Measurements from ENCODE around the gene PLB1.

The PLB1 gene

DNA sequence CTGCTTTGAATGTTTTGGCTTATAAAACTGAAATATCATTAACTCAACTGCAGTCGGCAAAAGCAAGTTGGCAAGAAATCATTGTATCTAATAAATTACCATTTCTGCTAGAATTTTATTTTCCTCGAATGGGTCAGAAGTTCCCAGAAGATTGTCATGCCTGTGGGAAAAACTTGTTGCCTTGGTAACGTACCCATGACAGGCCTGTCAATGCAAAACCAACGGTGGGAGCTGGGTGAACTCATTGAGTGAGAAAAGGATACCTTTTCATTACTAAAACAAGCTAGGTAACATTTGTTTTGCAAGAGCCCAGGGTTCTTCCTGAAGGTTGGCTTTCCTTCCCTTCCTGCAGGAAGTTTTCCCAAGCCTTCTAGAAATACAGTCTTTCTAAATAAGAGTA, 9.5 kb downstream of the PLB1 start:
- no peak for DNase-seq

DNA sequence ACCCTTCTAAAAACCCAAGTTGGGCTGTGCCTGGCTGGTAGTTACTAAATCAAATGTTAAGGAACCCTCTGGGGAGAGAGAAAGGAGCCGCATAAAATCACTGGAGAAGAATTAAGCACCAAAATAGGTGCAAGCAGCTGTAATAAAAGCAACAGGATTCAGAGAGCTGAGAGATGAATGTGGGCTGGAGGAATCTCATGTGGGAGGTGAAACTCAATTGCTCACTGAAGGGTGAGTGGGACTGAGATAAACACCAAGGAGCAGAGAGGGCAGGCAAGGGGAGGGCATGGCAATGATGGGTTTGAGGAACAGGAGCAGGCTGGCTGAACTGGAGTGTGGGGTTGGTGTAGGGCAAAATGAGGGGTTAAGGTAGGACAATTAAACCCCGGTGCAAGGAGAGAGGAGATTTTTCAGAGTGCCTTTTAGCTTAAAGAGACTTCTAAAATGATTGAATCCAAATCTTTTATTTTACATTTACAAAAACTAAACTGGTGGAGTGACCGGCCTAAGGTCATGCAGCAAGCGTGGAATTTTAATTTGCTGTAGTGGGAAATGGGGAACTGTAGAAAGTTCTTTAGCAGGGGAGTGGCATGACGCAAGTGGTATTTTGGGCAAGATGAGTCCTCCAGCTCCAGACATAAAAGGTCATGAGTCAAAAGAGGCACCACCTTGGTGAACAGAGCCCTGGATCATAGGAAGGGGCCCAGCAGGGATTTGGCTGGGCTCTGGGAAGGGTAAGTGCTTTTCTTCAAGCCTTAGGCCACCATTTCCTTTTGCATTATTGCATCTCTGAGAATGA, 10.5 kb downstream of the PLB1 start:
- DNase-seq, result no peak

DNA sequence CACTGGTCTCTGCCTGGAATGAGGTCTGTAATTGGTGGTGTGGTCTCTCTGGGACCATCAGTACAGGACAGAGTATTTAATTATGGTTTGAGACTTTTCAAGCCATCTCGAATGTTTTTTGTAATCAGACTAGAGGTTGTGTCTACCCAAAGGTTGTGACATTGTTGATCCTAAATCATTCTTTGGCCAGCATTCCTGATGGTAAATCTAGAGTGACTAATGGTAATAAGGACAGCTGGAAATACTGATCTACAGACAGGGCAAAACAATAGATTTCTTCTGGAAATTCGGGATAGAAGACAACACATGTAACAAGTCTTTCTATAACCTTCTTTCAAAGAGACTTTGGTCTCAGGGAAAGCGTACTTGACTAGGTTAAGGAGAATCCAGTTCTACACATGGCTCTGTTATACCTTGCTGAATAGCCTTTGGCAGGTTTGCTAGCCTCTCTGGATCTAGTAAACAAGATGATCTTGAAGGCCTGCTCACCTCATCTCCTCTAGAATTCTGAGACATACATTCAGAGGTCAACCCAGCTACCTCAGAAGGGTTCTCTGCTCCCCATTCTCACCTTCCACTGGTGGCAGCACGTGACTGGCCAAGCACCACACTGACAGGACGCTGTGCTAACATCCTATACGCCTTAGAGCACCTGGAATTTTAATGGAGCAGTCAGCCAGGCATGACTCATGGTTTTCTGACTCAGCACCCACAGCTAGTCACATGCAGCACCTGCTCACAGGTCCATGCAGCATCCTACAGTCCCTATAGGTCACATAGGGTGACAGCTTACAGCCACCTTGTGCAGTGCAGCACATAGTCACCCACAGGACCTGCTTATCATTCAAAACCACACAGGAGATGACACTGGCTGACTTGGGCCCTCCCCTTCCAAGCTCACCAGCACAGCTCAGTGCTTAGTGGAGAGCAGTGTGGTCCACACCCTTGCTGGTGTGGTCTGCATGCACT, 12.2 kb downstream of the PLB1 start:
- no peak for DNase-seq

DNA sequence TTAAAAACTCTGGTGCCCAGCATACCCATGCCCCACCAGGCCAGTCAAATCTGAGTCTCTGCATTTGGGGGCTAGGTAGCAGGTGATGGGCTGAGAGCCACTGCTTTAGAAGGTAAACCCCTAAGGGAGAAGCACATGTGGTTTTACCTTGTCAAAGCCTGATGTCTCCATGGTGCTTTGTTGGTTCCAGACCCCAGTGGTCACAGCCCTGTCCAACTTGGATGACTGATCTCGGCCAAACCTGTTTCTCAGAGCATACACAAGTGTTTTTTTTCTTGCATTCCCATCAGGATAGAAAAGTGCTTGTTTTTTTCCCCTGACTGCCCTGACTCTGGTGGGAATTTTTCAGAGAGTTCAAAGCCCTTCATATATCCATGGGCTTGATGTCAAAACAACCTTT, 13.5 kb downstream of the PLB1 start:
- no peak for DNase-seq

DNA sequence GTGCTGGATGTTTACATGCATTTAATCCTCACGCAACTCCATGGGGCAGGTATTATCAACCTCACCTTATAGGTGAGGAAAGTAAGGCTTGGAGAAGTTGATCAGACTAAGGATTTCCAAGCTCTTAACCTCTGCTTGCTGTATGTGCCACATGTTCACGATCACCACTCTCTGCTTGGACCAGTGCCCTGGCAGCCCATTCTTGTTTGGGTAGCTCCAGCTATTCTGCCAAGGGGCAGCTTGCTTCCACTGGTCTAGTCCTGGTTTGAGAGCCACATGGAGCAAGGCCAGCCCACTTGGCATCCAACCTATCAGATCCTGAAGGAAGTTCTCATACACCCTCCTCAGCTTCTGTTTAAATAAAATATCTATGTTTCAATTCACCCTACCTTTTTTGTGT, 14.3 kb downstream of the PLB1 start:
- no peak for DNase-seq

DNA sequence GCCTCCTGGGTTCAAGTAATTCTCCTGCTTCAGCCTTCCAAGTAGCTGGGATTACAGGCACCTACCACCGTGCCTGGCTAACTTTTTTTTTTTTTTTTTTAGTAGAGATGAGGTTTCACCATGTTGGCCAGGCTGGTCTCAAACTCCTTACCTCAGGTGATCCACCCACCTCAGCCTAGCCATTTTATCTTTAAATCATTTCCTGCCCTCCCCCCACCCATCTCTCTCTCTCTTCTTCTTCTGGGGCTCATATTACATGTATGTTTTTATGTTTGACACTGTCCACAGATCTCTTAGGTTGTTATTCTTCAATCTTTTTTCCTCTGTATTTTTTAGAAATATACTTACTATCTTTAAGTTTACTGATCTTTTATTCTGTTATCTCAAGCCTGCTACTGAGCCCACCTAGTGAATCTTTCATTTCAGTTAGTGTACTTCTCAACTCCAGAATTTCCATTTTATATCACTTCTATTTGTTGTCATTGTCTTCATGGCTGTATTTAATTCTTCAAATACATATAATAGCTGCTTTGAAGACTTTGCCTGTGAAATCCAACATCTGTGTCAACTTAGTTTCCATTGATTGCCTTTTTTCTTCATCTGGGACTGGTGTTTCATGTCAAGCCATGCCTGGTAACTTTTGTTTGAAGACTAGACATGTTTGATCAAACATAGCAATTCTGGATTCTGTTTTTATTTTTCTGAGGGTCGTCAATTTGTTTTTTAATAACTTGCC, 16.2 kb downstream of the PLB1 start:
- DNase-seq, result no peak

DNA sequence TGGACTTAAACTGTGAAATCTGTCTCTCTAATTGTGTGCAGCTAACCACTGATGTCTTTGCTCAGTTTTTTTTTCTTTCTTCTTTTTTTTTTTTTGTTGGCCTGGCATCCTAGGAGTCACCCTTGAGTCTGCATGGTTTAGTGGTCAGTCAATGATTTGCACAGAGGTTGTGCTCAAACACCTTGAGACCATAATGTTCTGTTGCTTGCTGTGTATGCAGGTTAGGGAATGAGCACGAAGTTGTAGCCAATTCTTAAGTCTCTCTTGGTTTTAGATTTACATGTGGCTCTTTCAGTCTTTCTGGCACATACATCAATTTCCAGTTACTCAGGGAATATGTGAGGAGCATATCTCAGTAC, 16.7 kb downstream of the PLB1 start:
- DNase-seq, result no peak

DNA sequence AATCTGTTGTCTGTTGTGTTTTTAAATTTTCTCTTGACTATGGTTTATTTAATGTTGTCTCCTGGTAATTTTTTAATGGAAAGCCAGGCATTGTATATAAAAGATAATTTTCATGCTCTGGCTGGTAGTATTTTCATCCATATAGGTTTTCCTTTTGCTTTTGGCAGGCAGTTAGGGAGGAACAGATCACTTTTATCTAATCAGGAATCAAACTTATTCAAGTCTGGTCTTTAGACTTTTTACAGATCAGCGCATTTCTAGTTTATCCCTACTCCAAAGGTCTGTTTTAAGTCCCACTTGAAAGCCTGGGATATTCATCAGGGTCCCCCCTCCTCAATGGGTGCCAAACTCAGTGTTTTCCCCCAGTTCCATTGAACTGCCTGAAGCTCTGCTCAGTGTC, 17.2 kb downstream of the PLB1 start:
- no peak for DNase-seq

DNA sequence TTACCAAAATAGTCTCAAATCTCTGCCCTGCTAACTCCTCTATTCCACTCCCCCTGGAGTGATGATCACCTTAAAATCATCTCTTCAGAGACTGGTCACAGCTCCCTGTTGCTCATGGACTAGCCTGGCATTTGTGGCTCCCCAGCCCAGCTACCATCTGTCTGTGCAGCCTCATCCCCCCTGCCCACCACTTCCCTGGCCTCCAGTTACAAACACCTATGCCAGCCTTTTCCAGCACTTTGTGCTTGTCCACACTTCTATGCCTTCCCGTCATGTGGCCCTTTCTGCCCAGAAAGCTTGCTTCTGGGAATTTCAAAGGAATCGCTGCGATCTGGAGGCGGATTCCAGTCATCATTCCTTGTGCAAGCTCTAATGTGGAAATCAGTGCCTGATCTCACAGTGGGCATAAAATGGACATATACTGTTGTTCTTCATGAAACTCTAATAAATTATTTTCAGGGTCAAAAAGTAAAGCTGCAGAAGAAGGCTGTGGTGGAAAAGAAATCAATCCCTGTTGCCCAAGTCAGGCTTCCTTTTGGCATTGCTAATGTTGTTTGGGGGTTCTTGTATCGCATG, 19.4 kb downstream of the PLB1 start:
- no peak for DNase-seq

DNA sequence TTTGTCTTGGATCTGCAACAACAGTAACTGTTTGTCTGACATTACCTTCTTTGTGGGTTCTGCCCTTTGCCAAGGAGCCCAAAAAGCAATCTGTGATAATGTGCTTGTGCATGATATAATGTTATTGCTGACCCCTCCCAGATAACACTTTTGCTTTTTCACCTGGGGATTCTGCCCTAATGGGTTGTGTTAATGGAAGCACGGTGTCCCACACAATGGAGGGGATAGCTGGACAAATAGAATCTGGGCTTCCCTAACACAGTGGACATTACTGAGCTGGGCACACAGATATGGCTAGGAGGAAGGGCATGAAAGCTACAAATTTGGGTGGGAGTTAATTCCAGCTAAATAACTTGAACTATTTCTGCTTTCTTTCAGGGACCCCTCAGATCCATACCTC, 20.6 kb downstream of the PLB1 start:
- no peak for DNase-seq

DNA sequence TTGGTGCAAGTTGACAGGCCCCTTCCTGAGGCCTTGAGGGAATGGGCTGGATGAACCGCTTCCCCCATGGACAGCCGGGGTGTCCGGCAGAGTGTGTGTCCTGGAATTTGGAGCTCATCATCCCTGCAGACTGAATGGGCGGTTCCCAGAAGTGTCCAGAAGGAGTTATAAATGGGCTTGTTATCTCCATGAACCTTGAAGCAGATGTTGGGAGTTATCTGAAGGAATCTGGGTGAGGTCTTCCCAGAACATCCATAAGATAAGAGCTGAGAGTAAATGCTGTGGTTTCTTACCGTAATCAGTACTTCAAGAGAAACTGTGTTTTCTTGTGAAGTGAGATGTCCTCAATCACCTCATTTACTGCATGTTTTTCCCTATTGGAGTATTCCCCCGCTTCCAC, 21.1 kb downstream of the PLB1 start:
- no peak for DNase-seq

DNA sequence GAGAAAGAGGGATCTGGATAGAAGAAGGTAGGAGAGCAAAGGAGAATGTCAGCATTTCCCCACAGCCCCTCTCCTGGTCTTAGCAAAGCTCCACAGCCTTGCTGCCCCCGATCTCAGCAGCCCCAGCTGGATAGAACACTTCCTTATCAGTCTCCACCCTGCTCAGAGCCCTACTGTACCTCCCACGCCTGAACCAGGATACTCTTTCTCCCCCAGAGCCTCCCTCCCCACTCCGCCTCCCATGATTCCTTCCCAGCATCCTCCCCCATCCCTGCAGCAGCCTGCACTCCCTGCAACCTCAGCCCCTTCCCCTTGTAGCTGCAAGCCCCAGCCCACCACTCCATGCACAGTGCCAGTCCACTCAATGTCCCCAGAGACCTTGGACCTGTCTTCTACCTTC, 25.8 kb downstream of the PLB1 start:
- no peak for DNase-seq

DNA sequence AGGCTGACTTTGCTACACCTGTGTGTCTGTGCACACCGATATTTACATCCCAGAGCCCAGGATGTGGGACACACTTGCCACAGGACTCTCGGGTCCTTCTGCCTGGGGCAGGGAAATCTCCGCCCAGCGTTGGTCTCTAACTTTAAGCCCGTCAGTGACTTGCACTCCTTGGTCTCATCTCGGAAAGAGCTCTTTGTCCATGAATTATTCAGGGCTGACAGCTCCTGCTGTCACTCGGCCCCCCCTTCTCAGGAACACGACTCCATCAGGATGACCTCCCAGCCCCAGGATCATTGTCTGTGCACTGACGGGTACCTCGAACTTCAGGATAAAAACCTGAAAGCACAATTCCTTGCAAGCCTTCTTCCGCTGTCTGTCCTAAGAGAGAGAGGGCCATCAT, 26.6 kb downstream of the PLB1 start:
- no peak for DNase-seq

DNA sequence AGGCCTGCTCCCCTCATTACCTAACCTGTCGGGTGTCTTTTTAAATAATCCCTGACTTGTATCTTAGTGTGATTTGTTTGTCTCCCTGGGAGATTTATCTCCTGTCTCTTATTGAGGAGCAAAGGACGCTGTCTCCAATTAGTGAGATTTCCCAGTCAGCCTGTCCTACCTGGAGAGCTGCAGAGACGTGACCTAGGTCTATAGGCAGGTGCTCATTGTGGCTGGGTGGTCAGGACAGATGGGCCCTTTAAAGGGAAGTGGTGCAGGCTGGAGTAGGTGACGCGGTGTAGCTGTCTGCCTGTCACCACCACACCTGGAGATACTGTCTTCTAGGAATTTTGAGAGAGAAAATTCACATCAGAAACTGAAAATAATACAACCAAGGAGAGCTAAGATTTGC, 28.0 kb downstream of the PLB1 start:
- DNase-seq, result no peak

DNA sequence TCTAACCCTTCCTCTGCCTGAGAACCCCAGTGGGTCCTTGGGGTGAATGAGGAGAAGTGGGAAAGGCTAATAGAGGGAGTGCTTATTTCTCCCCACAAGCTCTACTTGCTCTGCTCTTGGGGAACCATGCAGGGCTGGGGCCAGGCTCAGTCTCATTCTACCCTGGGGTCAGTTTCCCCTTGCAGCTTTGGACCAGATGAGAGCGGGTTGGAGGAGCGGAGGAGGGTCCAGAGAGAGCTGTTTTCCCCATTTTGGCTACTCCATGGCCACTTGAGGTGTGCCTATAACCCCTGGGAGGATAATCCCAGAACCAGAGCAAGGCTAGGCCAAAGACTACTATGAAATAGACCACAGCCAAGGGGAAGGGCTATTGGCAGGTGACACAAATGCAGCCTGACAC, 29.6 kb downstream of the PLB1 start:
- DNase-seq, result no peak

DNA sequence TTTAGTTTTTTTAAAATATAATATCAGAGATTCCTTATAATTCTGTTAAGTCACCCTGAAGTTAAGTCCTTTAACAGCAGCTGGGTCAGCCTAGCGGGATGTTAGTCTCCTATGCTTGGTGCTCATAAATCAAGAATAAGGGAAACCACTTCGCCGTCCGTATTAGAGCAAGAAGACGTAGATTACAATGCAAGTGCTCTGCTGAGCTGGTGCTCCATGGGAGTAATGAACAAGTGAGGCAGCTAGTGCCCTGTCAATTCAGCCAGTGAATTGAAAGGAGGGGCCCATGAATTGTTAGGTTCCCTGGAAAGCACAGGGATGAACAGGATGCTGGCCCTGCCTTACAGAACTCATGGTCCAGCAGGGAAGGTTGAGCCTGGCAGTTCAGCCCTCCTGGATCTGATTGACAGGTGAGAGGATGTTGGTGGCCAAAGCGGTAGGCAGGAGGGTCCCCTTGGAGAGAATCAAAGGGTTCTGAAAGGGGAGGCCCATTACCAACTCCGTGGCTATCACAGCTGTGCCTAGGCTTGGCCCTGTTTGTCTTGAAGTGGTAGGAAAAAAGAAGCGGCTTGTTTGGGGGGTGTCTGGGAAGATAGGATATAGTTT, 30.8 kb downstream of the PLB1 start:
- no peak for DNase-seq

DNA sequence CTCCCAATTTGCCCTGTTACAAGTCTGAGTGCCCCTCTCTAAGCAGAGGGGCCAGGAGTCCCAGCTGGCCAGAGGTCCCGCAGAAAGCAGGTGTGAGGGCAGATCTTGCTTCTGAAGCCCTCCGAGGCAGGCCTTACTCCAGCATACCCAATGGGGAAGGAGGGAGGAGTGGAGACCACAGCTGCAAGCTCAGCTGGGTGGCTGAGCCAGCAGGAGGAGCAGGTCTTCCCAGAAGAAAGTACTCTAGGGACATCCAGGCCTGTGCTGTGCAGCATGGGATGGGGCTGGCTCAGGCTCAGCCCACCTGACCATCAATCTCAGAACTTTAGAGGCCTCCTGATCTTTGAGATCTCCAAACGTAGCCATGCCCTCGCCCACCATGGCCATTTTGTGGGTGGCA, 31.3 kb downstream of the PLB1 start:
- no peak for DNase-seq

DNA sequence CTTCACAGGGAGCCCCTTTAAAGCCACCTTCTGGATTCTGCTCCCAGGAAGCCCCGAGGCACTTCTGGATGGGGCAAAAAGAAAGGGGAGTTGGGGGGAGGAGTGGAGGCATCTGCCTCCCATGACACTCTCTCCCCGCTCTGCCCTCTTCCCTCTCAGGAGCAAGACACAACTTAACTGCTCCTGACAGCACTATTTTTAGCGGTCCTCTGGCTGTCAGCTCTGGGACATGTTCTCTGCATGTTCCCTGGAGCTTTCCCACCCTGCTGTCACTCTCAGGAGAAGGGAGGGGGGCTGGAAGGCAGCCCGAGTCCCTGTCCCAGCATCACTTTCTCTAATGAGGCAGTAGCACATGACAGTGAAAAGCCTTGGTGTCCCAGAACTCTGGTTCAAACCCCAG, 32.3 kb downstream of the PLB1 start:
- no peak for DNase-seq

DNA sequence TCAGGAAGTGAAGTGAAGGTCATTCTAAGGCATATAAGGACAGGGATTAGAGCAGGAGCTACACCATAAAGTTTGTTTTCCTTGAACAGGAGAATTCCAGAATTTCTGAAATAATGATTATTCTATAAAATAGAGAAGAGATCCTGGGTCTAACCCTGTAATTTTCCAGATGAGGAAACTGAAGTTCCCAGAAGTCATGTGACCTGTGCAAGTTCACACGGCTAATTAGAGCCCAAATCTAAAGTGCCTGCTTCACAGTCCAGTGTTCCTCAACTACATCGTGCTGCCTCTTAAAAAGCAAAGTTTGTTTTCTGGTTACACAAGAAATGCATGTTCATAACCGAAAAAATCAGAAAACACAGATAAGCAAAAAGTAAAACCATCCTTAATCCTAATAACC, 34.9 kb downstream of the PLB1 start:
- DNase-seq, result no peak

DNA sequence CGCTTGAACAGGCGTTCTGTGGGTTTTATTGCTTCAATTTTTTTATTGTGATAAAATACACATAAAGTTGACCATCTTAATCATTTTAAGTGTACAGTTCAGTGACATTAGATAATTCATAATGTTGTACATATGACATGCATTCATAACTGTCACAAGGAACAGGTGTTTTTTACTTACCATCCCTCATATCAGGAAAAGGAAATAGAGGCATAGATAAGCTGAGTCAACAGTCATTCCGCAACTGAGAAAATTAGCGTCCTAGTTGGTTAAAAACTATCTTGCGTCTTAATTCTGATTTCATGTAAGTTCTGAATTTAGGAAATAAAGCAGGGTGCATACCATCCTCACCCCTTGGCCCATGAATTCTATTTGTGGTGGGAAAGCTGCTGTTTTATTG, 36.5 kb downstream of the PLB1 start:
- DNase-seq, result no peak

DNA sequence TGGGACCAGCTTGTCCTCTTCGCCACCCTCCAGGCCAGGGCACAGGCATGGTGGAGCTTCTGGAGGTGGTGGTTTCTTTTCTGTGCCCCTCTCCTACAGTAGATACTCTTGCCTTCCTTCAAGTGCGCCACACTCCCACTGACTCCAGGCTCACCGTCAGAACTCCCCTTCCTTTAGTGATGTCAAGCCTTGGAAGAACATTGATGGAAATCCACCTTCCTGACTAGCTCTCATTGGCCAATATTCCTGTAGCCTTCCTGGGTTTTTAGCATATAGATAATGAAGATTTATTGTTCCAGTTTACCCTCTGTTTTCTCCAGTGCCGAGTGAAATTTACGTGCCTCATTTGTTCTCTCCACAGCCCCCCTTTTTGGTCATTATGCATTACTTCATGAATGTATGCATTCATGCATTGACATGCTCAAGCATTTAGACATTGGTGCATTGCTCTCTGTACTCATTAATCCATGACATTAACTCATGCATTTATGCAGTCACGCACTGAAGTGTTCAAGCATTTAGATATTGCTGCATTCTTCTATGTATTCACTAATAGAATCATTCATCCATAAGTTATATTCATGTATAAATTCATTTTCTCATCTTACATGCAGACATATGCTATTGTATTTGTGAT, 37.3 kb downstream of the PLB1 start:
- DNase-seq, result no peak

DNA sequence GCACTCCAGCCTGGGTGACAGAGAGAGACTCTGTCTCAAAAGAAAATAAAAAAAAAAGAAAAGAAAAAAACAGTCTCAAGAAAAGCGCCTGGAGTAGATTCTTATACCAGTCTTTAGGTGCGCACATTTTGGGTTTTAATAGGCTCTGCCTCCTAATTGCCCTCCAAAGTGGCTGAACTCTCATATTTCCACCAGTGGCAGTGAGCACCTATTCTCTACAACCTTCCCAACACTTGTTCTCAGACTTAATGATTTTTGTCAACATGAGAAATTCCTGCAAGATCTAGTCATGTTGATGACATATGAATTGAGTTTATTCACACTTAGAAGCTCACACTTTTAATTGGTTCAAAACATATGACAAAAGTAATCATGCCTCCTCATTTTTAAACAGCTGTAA, 39.0 kb downstream of the PLB1 start:
- DNase-seq, result no peak
